Liver (tissue), 9 donors: ENCODE measurements around the gene LRRC72. TPM values are rescaled to one million over a fixed set of nuclear protein-coding genes. Genes with fewer than 3 reads are reported as not detected.

Source experiments
- DNase-seq: peaks from one replicate; pipeline ENCODE4 v3.0.0-alpha.2; 2017; ENCODE audit warnings: low spot score
- H3K27ac ChIP-seq, 2 donors: one replicate each; pipeline ENCODE4 v1.7.0; 2013; ENCODE audit warnings: inconsistent platforms in 2 of 2, low read length in 2 of 2, control low read depth in 1 of 2, low read depth in 1 of 2, mild to moderate bottlenecking in 1 of 2
- H3K27me3 ChIP-seq, 4 donors: one replicate each; pipeline versions ENCODE4 v1.6.1 to v1.7.0; 2013; ENCODE audit warnings: low read length in 3 of 4, inconsistent platforms in 1 of 4, mild to moderate bottlenecking in 1 of 4, moderate library complexity in 1 of 4; ENCODE audit not compliant: control insufficient read depth in 4 of 4, insufficient read depth in 4 of 4
- H3K36me3 ChIP-seq, 4 donors: one replicate each; pipeline versions ENCODE4 v1.6.1 to v1.7.0; 2013; ENCODE audit warnings: low read length in 3 of 4, mild to moderate bottlenecking in 3 of 4, low read depth in 1 of 4, moderate library complexity in 1 of 4; ENCODE audit not compliant: control insufficient read depth in 4 of 4, insufficient read depth in 3 of 4
- H3K4me1 ChIP-seq, 4 donors: one replicate each; pipeline versions ENCODE4 v1.6.1 to v1.7.0; 2013; ENCODE audit warnings: low read length in 3 of 4, mild to moderate bottlenecking in 3 of 4, moderate library complexity in 1 of 4; ENCODE audit not compliant: control insufficient read depth in 4 of 4, insufficient read depth in 4 of 4
- H3K4me3 ChIP-seq, 3 donors: one replicate each; pipeline versions ENCODE4 v1.6.1 to v1.7.0; 2013; ENCODE audit warnings: low read length in 3 of 3, control low read depth in 1 of 3, low read depth in 1 of 3, mild to moderate bottlenecking in 1 of 3
- H3K9ac ChIP-seq, 2 donors: one replicate each; pipeline ENCODE4 v1.7.0; 2013; ENCODE audit warnings: low read length in 2 of 2, mild to moderate bottlenecking in 2 of 2, moderate library complexity in 2 of 2, control low read depth in 1 of 2, low read depth in 1 of 2
- H3K9me3 ChIP-seq, 4 donors: one replicate each; pipeline versions ENCODE4 v1.6.1 to v1.7.0; 2013; ENCODE audit warnings: low read length in 3 of 4; ENCODE audit not compliant: control insufficient read depth in 4 of 4
- ATF3 ChIP-seq: IDR thresholded peaks from 2 replicates; pipeline ENCODE4 v1.6.1; 2016; ENCODE audit warnings: antibody characterized with exemption
- CTCF ChIP-seq: fragments of 150-350 bp; IDR thresholded peaks from 2 replicates; pipeline ENCODE4 v1.5.1; 2017; ENCODE audit warnings: improper control_type of control experiment, low read depth, low read length; ENCODE audit not compliant: missing input control
- EGR1 ChIP-seq, 2 donors: IDR thresholded peaks; 2 replicates each; pipeline ENCODE4 v1.6.1; 2016 to 2018; ENCODE audit warnings: antibody characterized with exemption in 2 of 2, low read depth in 2 of 2
- FOXA1 ChIP-seq: IDR thresholded peaks from 2 replicates; pipeline ENCODE4 v1.6.1; 2016; ENCODE audit warnings: antibody characterized with exemption
- FOXA2 ChIP-seq: IDR thresholded peaks from 2 replicates; pipeline ENCODE4 v1.6.1; 2016; ENCODE audit warnings: antibody characterized with exemption
- GABPA ChIP-seq, 2 donors: IDR thresholded peaks in 1 of 2; conservative IDR thresholded peaks in 1 of 2; 2 replicates each; pipeline ENCODE4 v1.6.1; 2016; ENCODE audit warnings: antibody characterized with exemption in 2 of 2, mild to moderate bottlenecking in 1 of 2, moderate library complexity in 1 of 2
- HNF4A ChIP-seq, 2 donors: conservative IDR thresholded peaks; 2 replicates each; pipeline ENCODE4 v1.6.1; 2016; ENCODE audit warnings: antibody characterized with exemption in 2 of 2, mild to moderate bottlenecking in 2 of 2
- HNF4G ChIP-seq: IDR thresholded peaks from 2 replicates; pipeline ENCODE4 v1.6.1; 2016; ENCODE audit warnings: antibody characterized with exemption
- JUND ChIP-seq, 2 donors: IDR thresholded peaks; 2 replicates each; pipeline ENCODE4 v1.6.1; 2016; ENCODE audit warnings: antibody characterized with exemption in 2 of 2
- MAX ChIP-seq: IDR thresholded peaks from 2 replicates; pipeline ENCODE4 v1.6.1; 2016; ENCODE audit warnings: antibody characterized with exemption
- NR2F2 ChIP-seq: IDR thresholded peaks from 2 replicates; pipeline ENCODE4 v1.6.1; 2016; ENCODE audit warnings: antibody characterized with exemption
- RAD21 ChIP-seq, 2 donors: IDR thresholded peaks; 2 replicates each; pipeline ENCODE4 v1.6.1; 2016; ENCODE audit warnings: antibody characterized with exemption in 2 of 2, mild to moderate bottlenecking in 2 of 2
- REST ChIP-seq: IDR thresholded peaks from 2 replicates; pipeline ENCODE4 v1.6.1; 2016; ENCODE audit warnings: antibody characterized with exemption, mild to moderate bottlenecking
- RXRA ChIP-seq, 2 donors: IDR thresholded peaks; 2 replicates each; pipeline ENCODE4 v1.6.1; 2017 to 2018; ENCODE audit warnings: antibody characterized with exemption in 2 of 2, mild to moderate bottlenecking in 1 of 2
- SP1 ChIP-seq: IDR thresholded peaks from 2 replicates; pipeline ENCODE4 v1.6.1; 2018; ENCODE audit warnings: antibody characterized with exemption, mild to moderate bottlenecking
- YY1 ChIP-seq: IDR thresholded peaks from 2 replicates; pipeline ENCODE4 v1.6.1; 2016; ENCODE audit warnings: antibody characterized with exemption, mild to moderate bottlenecking
- WGBS: extraction: QIAGEN DNeasy Blood & Tissue Kit; methylation state at CpG from one replicate; pipeline ENCODE4 v1.1.7; 2013; 5-methylcytosine and 5-hydroxymethylcytosine counted together
- polyA plus RNA-seq, 2 donors: library from polyadenylated mRNA; stranded (reverse) in 1 of 2; unstranded in 1 of 2; fragments of 200-250 nt in 1 of 2; fragments of >200 nt in 1 of 2; fragmentation: Nextera tagmentation in 1 of 2; extraction: Ambion mirVana in 1 of 2; gene quantifications; one replicate each; pipeline versions ENCODE4 v1.2.1 to v1.2.3, GENCODE V29; 2013 to 2015
- total RNA-seq, 2 donors: library from RNA; depleted of rRNA; stranded (reverse); fragments of >200 nt; gene quantifications; one replicate each; pipeline ENCODE4 v1.2.3, GENCODE V29; 2014
- TF ChIP-seq, protein P1 (sequence below): IDR thresholded peaks from 2 replicates; pipeline ENCODE4 v1.6.1; 2016; ENCODE audit warnings: antibody characterized with exemption
- donor health status: healthy.
- donor health status: healthy.
- donor health status: healthy.
- donor health status: healthy.
- donor health status: healthy.

LRRC72 gene
- total and polyA plus RNA-seq, 4 donors, result not detected

DNA sequence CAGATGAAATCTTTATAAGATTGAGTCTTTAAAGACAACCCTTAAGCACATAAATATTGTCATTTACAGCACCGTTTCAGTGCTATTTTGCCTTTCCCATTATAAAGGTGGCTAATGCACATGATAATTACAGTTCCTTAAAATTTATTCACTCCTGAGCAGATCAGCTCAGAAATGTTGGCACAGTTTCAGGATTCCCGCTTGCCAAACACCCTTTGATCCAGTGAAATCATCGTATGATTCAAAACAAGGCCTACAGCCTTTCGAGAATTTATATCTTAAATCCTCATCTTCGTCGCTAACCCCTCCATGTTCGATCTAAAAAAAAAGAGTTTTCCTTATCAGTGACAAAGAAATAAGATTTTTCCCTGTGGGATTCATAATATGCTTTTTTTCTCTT is 47.0 kb upstream of the LRRC72 start:
- Histone ChIP-seq H3K4me1 (no peaks in the 10 kb centered on the region), H3K9me3 (no peaks in the 10 kb centered on the region), H3K27ac (no peak overlapping the region), H3K27me3 (peaks cover 0 to 3% (median 0%) of the 10 kb centered on the region in 4 donors), H3K36me3 (no peaks in the 10 kb centered on the region), H3K4me3 (no peak overlapping the region), H3K9ac (no peak overlapping the region)
- WGBS, result 60% methylated on average over 7 of the region's 7 CpGs
- TF ChIP-seq ATF3, result no peak
- no peak for TF ChIP-seq CTCF
- no peak for TF ChIP-seq FOXA2
- TF ChIP-seq NR2F2, result no peak
- no peak for TF ChIP-seq GABPA (IDR thresholded peaks at IDR 0.05 in 1 of 2, conservative IDR thresholded peaks at IDR 0.05 in 1 of 2)
- no peak for TF ChIP-seq EGR1 (IDR thresholded peaks at IDR 0.05; ENCODE audit: low read depth in 2 of 2)
- no peak for TF ChIP-seq RAD21 (IDR thresholded peaks at IDR 0.05)
- TF ChIP-seq JUND (IDR thresholded peaks at IDR 0.05), result no peak
- TF ChIP-seq RXRA (IDR thresholded peaks at IDR 0.05), result no peak
- no peak for TF ChIP-seq SP1
- no peak for TF ChIP-seq FOXA1
- TF ChIP-seq REST, result no peak
- no peak for TF ChIP-seq HNF4A (conservative IDR thresholded peaks at IDR 0.05)
- TF ChIP-seq MAX, result no peak
- no peak for TF ChIP-seq HNF4G
- TF ChIP-seq YY1, result no peak
- TF ChIP-seq, protein P1, sequence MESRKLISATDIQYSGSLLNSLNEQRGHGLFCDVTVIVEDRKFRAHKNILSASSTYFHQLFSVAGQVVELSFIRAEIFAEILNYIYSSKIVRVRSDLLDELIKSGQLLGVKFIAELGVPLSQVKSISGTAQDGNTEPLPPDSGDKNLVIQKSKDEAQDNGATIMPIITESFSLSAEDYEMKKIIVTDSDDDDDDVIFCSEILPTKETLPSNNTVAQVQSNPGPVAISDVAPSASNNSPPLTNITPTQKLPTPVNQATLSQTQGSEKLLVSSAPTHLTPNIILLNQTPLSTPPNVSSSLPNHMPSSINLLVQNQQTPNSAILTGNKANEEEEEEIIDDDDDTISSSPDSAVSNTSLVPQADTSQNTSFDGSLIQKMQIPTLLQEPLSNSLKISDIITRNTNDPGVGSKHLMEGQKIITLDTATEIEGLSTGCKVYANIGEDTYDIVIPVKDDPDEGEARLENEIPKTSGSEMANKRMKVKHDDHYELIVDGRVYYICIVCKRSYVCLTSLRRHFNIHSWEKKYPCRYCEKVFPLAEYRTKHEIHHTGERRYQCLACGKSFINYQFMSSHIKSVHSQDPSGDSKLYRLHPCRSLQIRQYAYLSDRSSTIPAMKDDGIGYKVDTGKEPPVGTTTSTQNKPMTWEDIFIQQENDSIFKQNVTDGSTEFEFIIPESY, result no peak
- DNase-seq, result no peak
